Astrocyte of the hippocampus (primary cell): ENCODE results near the gene ZNF665.
"Not testable (repeated sequence)": the region's sequence is repeated elsewhere in the genome, so short reads cannot be mapped to it uniquely, and the experiment has no call there.

ENCODE experiments used
- DNase-seq: peaks from one replicate; pipeline ENCODE4 v3.0.0; 2011; ENCODE audit warnings: low read depth, low spot score

Gene ZNF665

DNA sequence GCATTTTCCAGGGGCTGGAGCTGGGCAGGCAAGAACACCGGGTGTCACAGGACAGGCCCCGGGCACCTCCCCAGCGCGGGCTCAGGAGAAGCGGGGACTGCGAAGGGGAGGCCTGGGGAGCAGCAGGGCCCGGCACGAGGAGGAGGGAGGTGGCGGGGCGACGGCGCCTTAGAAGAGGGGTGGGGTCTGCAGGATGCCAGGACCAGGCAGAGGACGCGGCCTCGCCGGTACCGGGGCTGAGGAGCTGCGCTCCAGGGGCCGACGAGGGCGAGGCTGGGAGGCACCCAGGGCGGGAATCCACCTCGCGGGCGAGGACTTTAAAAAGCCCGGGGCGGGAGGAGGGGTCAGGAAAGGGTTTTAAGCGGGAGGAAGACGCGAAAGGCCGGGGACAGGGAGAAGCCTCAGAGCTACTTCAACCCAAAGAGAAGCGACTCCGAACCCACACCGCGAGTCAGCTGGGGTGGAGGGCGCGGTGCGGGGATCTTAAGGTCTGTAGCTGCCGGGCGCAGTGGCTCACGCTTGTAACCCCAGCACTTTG is 35.0 kb downstream of the ZNF665 start:
- DNase-seq = peak; percentile 64

DNA sequence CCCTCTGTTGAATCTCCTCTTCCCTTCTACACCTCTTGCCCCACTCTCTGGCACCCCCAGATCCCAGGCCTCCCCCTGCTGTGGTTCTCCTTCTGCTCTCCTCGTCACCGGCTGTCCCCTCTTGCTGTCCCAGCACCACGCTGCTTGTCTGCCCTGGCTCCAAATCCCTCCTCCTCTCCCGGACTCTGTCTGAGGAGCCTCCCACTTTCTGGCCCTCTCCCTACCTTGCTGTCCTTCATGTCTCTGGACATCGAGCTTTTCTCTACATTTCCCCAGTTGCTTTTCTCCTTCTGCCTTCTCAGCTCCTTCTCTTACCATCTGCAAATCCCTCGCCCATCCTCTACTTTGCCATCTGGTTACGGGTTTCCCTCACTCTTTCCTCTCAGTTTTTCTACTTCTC is 35.5 kb downstream of the ZNF665 start:
- DNase-seq = peak; percentile 46

GRCh38 chr19:53156850-53157249 is 36.3 kb downstream of the ZNF665 start:
- no peak for DNase-seq

DNA sequence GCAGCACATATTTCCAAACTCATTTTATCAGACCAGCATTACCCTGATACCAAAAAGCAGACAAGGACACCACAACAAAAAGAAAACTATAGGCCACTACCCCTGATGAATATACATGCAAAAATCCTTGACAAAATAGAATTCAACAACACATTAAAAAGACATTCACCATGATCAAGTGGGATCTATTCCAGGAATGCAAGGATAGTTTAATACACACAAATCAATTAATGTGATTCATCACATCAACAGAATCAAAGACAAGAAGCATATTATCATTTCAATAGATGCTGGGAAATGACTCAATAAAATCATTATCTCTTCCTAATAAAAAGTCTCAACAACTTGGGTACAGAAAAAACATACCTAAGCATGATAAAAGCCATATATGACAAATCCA is 45.5 kb downstream of the ZNF665 start:
- no peak for DNase-seq

- DNase-seq = no peak
Measured at GRCh38 chr19:53140351-53140750, 52.8 kb downstream of the ZNF665 start.

DNA sequence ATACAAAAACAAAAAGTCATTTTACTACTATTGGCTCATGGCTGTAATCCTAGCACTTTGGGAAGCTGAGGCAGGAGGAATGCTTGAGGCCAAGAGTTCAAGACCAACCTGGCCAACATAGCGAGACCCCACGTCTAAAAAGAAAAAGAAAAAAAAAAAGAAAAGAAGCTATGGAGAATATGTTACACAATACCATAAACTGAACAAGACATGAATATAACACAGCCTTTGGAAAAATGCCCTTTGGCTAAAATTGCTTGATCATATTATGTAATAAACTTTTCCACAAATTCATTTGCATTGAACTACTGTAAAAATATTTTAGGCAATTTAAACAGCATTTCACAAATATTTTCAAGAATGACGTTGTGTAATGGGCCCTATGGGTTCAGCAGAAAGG is 56.7 kb downstream of the ZNF665 start:
- DNase-seq = no peak

GRCh38 chr19:53132141-53132991 is 60.8 kb downstream of the ZNF665 start, which contains the start of gene ZNF415:
Gene ZNF415 (minus strand): TSS chr19:53132910. CDS start chr19:53122676, 10,234 bp downstream.
- DNase-seq = peak; percentile 91

DNA sequence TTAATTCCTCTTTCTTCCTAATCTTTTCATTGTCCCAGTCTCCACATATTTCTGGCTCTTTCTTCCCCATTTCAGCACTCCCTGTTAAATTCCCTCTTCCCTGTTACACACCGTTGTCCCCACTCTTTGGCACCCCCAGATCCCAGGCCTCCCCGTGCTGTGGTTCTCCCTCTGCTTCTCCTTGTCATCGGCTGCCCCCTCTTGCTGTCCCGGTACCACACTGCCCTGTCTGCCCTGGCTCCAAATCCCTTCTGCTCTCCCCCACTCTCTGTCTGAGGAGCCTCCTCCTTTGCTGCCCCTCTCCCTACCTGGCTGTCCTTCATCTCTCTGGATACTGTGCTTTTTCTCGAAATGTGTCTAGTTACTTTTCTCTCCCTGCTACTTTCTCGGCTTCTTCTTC is 61.4 kb downstream of the ZNF665 start:
- no peak for DNase-seq

- no peak for DNase-seq
Measured at GRCh38 chr19:53131085-53131590, 62.0 kb downstream of the ZNF665 start.

- DNase-seq = no peak
Measured at GRCh38 chr19:53130506-53130905, 62.7 kb downstream of the ZNF665 start.

DNA sequence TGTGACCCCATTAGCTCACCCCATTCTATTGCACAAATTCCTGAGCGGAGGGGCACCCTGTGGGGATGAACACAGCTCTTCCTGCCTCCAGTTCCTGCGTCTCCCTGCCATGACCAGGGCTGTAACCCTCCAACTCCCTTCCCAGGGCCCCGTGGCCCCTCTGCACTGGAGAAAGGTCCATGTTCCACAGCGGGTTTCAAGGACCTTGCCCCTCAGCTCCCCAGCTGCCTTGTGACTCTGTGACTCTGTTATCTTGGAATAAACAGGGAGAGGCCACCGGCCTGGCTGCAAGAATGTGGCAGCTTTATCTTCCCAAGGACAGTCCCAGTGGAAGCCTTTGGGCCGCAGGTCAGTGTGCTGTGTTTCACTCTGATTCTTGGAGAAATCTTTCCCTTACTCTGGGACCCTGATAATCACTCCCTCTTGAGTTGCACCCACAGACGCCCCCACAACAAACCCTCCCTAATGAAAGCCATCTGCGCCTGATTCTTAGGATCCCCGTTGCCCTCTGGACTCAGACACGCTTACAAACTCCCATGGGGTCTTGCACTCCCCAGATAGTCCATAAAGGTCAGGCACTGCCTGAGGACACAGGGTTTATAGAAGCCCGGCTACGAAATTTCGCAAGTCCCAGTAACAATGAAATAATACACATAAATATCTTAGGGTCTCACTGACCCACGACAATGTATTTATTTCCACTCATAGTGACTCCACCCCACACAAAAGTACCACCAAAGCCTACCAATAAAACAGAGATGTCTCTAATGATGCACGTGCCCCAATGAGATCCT is 66.2 kb downstream of the ZNF665 start:
- not testable (repeated sequence) for DNase-seq

DNA sequence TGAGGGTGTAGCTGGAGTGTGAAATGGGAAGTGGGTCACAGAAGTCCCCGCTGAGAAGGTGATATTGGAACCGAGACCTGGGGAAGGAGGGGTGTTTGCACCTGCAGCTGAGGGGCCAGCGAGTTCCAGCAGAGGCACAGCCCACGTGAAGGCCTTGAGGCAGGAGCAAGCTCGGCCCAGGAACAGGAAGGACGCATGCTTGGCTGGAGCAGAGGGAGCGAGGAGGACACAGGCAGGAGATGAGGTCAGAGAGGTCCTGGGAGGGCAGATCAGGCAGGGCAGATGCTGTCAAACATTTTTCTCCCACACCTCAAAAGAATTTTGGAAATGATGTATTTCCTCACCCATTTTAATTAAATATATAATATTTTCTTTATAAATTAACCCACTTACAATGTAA is 69.8 kb downstream of the ZNF665 start:
- no peak for DNase-seq
